ENCODE results near the gene TBX4.

The TBX4 gene

GRCh38 chr17:61454381-61455323, 2.4 kb downstream of the TBX4 start:
- no peak for DNase-seq (ENCODE audit: extremely low read depth, low read depth)
- no peak for TF ChIP-seq CTCF (IDR thresholded peaks at IDR 0.05; ENCODE audit: low read depth, low read length)

- no peak for TF ChIP-seq CTCF (IDR thresholded peaks at IDR 0.05; ENCODE audit: low read depth, low read length)
- no peak for DNase-seq (ENCODE audit: extremely low read depth, low read depth)
These were observed 3.3 kb downstream of the TBX4 start for GRCh38 chr17:61455324-61456060.

- TF ChIP-seq CTCF (IDR thresholded peaks at IDR 0.05; ENCODE audit: low read depth, low read length), result no peak
- no peak for DNase-seq (ENCODE audit: extremely low read depth, low read depth)
These were observed 3.9 kb downstream of the TBX4 start for GRCh38 chr17:61456061-61456681.

GRCh38 chr17:61456688-61457225, 4.5 kb downstream of the TBX4 start:
- no peak for DNase-seq (ENCODE audit: extremely low read depth, low read depth)
- TF ChIP-seq CTCF (IDR thresholded peaks at IDR 0.05; ENCODE audit: low read depth, low read length), result no peak

GRCh38 chr17:61457226-61457983, 5.2 kb downstream of the TBX4 start:
- no peak for DNase-seq (ENCODE audit: extremely low read depth, low read depth)
- no peak for TF ChIP-seq CTCF (IDR thresholded peaks at IDR 0.05; ENCODE audit: low read depth, low read length)

GRCh38 chr17:61458000-61458399, 5.8 kb downstream of the TBX4 start:
- TF ChIP-seq CTCF (IDR thresholded peaks at IDR 0.05; ENCODE audit: low read depth, low read length), result no peak
- DNase-seq (ENCODE audit: extremely low read depth, low read depth), result no peak
